ENCODE results near the gene MYO5C.

DNA sequence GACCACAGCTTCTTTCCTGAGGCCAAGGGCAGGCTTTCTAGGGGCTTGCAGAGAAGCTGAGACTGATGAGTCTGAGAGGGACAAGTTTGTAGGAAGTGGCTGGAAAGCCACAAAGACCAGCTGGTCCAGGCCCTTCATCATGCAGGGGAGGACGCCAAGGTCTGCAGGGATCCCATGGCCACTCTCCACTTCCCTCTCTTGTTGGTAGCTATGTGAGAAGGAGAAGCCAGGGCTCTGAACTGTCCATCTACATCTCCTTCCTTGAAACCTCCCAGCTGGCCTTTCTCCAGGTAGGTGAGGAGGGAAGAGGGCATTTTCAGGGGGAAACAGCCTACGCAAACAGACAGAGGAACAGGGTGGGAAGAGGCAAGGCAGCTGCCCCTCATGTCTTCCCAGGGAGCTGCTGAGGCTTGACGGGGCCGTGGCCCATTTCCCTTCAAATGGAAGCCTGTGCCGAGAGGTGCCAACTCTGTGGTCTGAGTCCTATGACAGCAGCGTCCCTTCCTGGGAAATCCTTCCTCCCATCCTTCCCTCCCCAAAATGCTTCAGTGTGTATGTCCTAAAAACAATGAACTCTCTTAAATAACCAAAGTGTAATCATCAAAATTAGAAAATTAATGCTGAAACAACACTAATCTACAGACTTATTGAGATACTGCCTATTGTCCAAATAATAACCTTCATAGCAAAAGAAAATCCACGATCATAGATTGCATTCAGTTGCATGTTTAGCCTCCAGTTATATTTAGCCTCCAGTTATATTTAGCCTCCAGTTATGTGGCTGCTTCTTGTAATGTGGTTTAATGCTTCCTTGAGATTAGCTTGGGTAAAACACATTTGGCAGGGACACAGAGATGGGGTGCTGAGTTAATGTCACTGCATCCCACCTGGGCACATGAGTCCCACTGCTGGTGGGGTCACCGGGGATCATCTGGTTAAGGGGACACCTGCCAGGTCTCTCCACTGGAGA is 140.4 kb downstream of the MYO5C start:
- TF ChIP-seq, protein P1, sequence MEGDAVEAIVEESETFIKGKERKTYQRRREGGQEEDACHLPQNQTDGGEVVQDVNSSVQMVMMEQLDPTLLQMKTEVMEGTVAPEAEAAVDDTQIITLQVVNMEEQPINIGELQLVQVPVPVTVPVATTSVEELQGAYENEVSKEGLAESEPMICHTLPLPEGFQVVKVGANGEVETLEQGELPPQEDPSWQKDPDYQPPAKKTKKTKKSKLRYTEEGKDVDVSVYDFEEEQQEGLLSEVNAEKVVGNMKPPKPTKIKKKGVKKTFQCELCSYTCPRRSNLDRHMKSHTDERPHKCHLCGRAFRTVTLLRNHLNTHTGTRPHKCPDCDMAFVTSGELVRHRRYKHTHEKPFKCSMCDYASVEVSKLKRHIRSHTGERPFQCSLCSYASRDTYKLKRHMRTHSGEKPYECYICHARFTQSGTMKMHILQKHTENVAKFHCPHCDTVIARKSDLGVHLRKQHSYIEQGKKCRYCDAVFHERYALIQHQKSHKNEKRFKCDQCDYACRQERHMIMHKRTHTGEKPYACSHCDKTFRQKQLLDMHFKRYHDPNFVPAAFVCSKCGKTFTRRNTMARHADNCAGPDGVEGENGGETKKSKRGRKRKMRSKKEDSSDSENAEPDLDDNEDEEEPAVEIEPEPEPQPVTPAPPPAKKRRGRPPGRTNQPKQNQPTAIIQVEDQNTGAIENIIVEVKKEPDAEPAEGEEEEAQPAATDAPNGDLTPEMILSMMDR (IDR thresholded peaks at IDR 0.05; ENCODE audit: insufficient read depth, low read depth, low read length): no peak
- TF ChIP-seq EZH2 (IDR thresholded peaks at IDR 0.05; ENCODE audit: insufficient read depth, low read length): no peak

All from astrocyte (in vitro differentiated cells and primary cell).